SU-DHL-6 (cell line): ENCODE results near the gene TMEM204.

ENCODE experiments used
- H2AFZ ChIP-seq: fragments of 200-600 bp; sonication (generic); 2 replicates; pipeline ENCODE4 v1.6.1; 2014; ENCODE audit warnings: low read depth, mild to moderate bottlenecking, moderate library complexity, mixed read lengths, antibody characterized with exemption, low read length; ENCODE audit not compliant: severe bottlenecking
- H3F3A ChIP-seq: fragments of 200-600 bp; shearing (Covaris generic); 2 replicates; pipeline ENCODE4 v1.6.0; 2016; ENCODE audit warnings: antibody characterized with exemption, mild to moderate bottlenecking; ENCODE audit not compliant: insufficient read depth
- H3K27ac ChIP-seq: fragments of 200-600 bp; sonication (generic); 2 replicates; pipeline ENCODE4 v1.5.1; 2016; ENCODE audit warnings: low read depth, mild to moderate bottlenecking, low read length, moderate library complexity, mixed read lengths
- H3K27me3 ChIP-seq: fragments of 200-600 bp; sonication (generic), shearing (Covaris generic); 2 replicates; pipeline ENCODE4 v1.6.0; 2014; ENCODE audit warnings: mild to moderate bottlenecking, low read length
- H3K36me3 ChIP-seq: fragments of 200-600 bp; sonication (generic); 2 replicates; pipeline ENCODE4 v1.6.1; 2014; ENCODE audit warnings: mild to moderate bottlenecking, low read length, mixed read lengths
- H3K4me2 ChIP-seq: fragments of 300-600, 200-600 bp; shearing (Covaris generic), sonication (generic); 2 replicates; pipeline ENCODE4 v1.6.0; 2014; ENCODE audit warnings: low read length, low read depth, mild to moderate bottlenecking; ENCODE audit not compliant: poor library complexity, severe bottlenecking
- H3K4me3 ChIP-seq: fragments of 200-600 bp; sonication (generic); 2 replicates; pipeline ENCODE4 v1.5.1; 2014; ENCODE audit warnings: antibody characterized with exemption, low read length, mild to moderate bottlenecking, mixed read lengths; ENCODE audit not compliant: insufficient read depth, poor library complexity, severe bottlenecking
- H3K79me2 ChIP-seq: fragments of 200-600 bp; sonication (generic); 2 replicates; pipeline ENCODE4 v1.6.1; 2014; ENCODE audit warnings: mild to moderate bottlenecking, low read length, moderate library complexity; ENCODE audit not compliant: insufficient read depth
- H3K9ac ChIP-seq: fragments of 200-600 bp; sonication (generic); 2 replicates; pipeline ENCODE4 v1.7.0; 2014; ENCODE audit warnings: mild to moderate bottlenecking, low read length
- H3K9me2 ChIP-seq: fragments of 200-600 bp; sonication (generic); replicated peaks from 2 replicates; pipeline ENCODE4 v1.6.1; 2014; ENCODE audit warnings: low read length; ENCODE audit not compliant: insufficient read depth
- H3K9me3 ChIP-seq: fragments of 200-600 bp; sonication (generic); 2 replicates; pipeline ENCODE4 v1.6.1; 2014; ENCODE audit warnings: low read length, mixed read lengths; ENCODE audit not compliant: insufficient read depth
- H4K20me1 ChIP-seq: fragments of 200-600 bp; sonication (generic); 2 replicates; pipeline ENCODE4 v1.6.1; 2014; ENCODE audit warnings: low read depth, mild to moderate bottlenecking, antibody characterized with exemption, low read length, moderate library complexity, mixed read lengths
- EZH2phosphoT487 ChIP-seq: fragments of 200-600 bp; sonication (generic), shearing (Covaris generic); conservative IDR thresholded peaks from 2 replicates; pipeline ENCODE4 v1.6.1; 2018; ENCODE audit warnings: mild to moderate bottlenecking, antibody characterized with exemption, low read length, moderate library complexity, mixed read lengths
- TF ChIP-seq, protein P1 (sequence below): fragments of 200-600 bp; sonication (generic); IDR thresholded peaks from one replicate; pipeline ENCODE4 v1.5.1; 2017; ENCODE audit warnings: antibody characterized with exemption, mild to moderate bottlenecking, low read length, moderate library complexity; ENCODE audit not compliant: insufficient read depth, poor library complexity, severe bottlenecking

TMEM204 gene

DNA sequence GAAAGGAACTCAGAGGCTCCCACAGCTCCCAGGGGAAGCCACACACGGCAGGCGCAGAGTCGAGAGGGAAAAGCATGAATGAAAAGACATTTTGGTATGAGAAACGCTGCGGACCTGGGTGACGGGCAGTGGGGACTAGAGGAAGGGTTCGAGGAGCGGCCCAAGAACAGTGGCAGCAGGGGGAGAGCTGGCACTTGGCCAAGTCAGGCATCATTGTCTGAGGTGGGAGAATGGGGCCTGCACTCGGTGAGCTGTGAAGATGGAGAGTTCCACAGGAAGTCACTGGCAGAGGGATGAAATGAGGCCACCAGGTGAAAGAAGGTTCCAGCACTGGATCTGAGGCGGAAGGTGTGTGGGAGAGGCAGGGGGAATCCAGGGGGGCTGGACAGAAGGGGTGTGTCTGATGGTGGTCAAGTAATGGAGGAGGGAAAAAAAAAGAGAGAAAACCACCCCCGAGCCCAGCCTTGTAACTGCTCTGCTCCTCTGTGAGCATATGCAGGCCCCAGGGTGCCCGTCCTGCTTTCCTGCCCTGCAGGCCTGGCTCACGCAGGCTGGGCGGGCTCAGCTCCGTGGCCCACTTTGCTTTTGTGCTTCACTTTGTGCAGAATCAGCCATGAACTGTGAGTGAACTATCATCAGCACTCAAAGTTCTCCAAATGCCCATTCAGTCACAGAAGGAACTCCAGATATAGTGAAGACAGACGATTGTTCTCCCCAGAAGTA is 31.8 kb downstream of the TMEM204 start:
- H3K4me3 ChIP-seq: no peak overlapping the region
- no peak overlapping the region for H3K27ac ChIP-seq
- H3K9me2 ChIP-seq: no peaks in the 10 kb centered on the region
- TF ChIP-seq, protein P1, sequence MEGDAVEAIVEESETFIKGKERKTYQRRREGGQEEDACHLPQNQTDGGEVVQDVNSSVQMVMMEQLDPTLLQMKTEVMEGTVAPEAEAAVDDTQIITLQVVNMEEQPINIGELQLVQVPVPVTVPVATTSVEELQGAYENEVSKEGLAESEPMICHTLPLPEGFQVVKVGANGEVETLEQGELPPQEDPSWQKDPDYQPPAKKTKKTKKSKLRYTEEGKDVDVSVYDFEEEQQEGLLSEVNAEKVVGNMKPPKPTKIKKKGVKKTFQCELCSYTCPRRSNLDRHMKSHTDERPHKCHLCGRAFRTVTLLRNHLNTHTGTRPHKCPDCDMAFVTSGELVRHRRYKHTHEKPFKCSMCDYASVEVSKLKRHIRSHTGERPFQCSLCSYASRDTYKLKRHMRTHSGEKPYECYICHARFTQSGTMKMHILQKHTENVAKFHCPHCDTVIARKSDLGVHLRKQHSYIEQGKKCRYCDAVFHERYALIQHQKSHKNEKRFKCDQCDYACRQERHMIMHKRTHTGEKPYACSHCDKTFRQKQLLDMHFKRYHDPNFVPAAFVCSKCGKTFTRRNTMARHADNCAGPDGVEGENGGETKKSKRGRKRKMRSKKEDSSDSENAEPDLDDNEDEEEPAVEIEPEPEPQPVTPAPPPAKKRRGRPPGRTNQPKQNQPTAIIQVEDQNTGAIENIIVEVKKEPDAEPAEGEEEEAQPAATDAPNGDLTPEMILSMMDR: no peak
- TF ChIP-seq EZH2phosphoT487: no peak
- no peaks in the 10 kb centered on the region for H3K27me3 ChIP-seq
- no peak overlapping the region for H3K4me2 ChIP-seq
- H3K79me2 ChIP-seq: no peaks in the 10 kb centered on the region
- no peak overlapping the region for H3K9ac ChIP-seq
- H2AFZ ChIP-seq: no peak overlapping the region
- no peaks in the 10 kb centered on the region for H3F3A ChIP-seq
- H3K9me3 ChIP-seq: no peaks in the 10 kb centered on the region
- no peaks in the 10 kb centered on the region for H4K20me1 ChIP-seq
- no peaks in the 10 kb centered on the region for H3K36me3 ChIP-seq

DNA sequence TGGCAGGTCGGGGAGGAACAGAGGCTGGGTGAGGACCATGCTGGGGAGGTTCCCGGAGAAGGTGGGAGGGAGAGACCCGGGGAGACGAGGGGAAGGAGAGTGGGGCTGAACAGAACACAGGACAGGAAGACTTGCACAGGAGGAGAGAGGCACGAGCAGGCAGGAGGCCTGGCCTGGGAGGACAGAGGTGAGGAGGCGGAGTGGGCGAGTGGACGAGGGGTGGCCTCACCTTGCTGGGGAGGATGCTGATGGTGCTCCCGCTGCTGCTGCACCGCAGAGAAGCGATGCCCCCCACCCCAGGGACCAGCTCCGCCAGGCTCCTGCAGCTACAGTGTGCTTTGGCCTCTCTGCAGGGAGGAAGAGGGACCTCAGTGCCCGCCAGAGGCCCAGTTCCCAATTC is 34.5 kb downstream of the TMEM204 start:
- no peak overlapping the region for H3K9ac ChIP-seq
- no peak for TF ChIP-seq EZH2phosphoT487
- TF ChIP-seq, protein P1: no peak
- no peak overlapping the region for H3K4me3 ChIP-seq
- H4K20me1 ChIP-seq: no peaks in the 10 kb centered on the region
- no peak overlapping the region for H3K4me2 ChIP-seq
- no peaks in the 10 kb centered on the region for H3K9me2 ChIP-seq
- no peaks in the 10 kb centered on the region for H3K79me2 ChIP-seq
- H3K36me3 ChIP-seq: no peaks in the 10 kb centered on the region
- H3K27me3 ChIP-seq: no peaks in the 10 kb centered on the region
- H3K27ac ChIP-seq: no peak overlapping the region
- no peak overlapping the region for H2AFZ ChIP-seq
- H3F3A ChIP-seq: no peaks in the 10 kb centered on the region
- no peaks in the 10 kb centered on the region for H3K9me3 ChIP-seq

DNA sequence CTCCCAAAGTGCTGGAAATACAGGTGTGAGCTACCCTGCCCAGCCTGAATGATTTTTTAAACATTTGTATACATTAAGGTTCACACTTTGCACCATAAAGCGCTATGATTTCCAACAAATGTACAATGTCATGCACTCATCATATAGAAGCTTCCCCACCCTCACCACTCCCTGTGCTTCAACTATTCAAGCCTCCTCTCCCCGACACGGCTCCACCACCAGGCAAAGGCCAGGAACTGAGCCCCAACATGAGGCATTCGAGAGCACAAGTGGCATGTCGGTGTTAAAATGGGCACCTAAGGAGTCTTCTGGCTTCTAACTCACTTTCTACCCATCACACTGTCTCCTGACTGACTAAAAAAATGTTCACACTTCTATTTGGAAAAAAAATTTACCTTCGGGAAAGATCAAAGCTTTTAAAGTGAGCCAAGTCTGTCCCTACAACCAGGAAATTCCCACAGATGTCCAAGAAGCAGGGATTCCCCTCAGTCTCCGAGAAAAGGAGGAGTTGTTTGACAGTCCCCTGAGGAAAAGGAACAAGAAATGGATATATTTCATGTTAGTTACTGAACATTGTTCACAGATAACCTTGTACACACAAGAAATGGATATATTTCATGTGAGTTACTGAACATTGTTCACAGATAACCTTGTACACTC is 37.7 kb downstream of the TMEM204 start:
- TF ChIP-seq, protein P1: no peak
- Histone ChIP-seq H3K9me3 (no peaks in the 10 kb centered on the region), H3K4me3 (no peak overlapping the region), H3K4me2 (no peak overlapping the region), H3K27ac (no peak overlapping the region), H3F3A (no peaks in the 10 kb centered on the region), H3K36me3 (no peaks in the 10 kb centered on the region), H4K20me1 (no peaks in the 10 kb centered on the region), H3K79me2 (no peaks in the 10 kb centered on the region), H3K27me3 (no peaks in the 10 kb centered on the region), H3K9me2 (no peaks in the 10 kb centered on the region), H3K9ac (no peak overlapping the region), H2AFZ (no peak overlapping the region)
